HG03442 (cell line): Measurements from ENCODE around the gene PLXNA4.
"Not testable (repeated sequence)": the region's sequence is repeated elsewhere in the genome, so short reads cannot be mapped to it uniquely, and the experiment has no call there.

Experiments
- ATAC-seq: cut with Tn5 transposase; IDR thresholded peaks from one replicate; pipeline ENCODE4 v1.9.1; 2021; ENCODE audit warnings: mild to moderate bottlenecking, moderate library complexity; ENCODE audit not compliant: unreplicated experiment

Gene PLXNA4, protein sequence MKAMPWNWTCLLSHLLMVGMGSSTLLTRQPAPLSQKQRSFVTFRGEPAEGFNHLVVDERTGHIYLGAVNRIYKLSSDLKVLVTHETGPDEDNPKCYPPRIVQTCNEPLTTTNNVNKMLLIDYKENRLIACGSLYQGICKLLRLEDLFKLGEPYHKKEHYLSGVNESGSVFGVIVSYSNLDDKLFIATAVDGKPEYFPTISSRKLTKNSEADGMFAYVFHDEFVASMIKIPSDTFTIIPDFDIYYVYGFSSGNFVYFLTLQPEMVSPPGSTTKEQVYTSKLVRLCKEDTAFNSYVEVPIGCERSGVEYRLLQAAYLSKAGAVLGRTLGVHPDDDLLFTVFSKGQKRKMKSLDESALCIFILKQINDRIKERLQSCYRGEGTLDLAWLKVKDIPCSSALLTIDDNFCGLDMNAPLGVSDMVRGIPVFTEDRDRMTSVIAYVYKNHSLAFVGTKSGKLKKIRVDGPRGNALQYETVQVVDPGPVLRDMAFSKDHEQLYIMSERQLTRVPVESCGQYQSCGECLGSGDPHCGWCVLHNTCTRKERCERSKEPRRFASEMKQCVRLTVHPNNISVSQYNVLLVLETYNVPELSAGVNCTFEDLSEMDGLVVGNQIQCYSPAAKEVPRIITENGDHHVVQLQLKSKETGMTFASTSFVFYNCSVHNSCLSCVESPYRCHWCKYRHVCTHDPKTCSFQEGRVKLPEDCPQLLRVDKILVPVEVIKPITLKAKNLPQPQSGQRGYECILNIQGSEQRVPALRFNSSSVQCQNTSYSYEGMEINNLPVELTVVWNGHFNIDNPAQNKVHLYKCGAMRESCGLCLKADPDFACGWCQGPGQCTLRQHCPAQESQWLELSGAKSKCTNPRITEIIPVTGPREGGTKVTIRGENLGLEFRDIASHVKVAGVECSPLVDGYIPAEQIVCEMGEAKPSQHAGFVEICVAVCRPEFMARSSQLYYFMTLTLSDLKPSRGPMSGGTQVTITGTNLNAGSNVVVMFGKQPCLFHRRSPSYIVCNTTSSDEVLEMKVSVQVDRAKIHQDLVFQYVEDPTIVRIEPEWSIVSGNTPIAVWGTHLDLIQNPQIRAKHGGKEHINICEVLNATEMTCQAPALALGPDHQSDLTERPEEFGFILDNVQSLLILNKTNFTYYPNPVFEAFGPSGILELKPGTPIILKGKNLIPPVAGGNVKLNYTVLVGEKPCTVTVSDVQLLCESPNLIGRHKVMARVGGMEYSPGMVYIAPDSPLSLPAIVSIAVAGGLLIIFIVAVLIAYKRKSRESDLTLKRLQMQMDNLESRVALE (N-terminal part only)

DNA sequence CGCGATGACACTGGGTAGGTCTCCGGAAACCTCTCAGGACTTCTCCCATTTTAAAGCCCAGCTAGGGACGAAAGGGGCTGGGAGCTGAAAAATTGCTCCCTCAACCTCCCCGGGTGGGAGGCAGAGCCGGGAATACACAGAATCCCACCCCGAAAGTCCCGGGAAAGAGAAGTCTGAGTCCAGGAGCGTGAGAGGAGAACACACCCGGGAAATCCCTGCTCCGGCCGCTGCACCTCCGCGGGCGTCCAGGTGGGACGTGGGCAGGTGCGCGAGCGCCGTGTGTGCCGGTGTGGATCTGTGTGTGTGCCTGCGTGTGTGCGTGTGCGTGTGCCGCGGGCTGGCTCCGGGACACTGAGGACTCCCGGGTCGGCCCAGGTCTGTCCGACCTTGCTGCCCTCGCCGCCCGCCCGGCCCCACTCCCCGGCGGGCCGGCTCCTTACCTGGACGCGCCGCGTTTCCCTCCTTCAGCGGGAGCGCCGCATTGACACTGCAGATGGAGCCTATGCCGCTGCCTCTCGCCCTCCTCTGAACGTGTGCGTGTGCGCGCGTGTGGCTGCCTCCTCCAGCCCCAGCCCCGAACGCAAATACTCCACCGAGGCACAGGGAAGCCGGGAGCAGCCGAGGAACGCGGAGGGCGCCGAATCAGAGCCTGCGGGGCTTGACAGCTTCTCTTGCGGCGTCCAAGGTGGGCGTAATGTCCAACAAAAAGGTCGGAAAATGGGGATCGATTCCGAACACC, at the start of gene PLXNA4:
Gene PLXNA4 (minus strand): TSS at position 489 of the 739 bp plus-strand sequence. CDS start 67,777 bp downstream, outside the sequence.
- ATAC-seq: no peak

- ATAC-seq: no peak
Measured at GRCh38 chr7:132625651-132626050, 49.4 kb upstream of the PLXNA4 start.

- ATAC-seq: no peak
Measured at GRCh38 chr7:132622081-132622480, 45.8 kb upstream of the PLXNA4 start.

GRCh38 chr7:132619967-132620366, 43.7 kb upstream of the PLXNA4 start:
- ATAC-seq: no peak

- ATAC-seq: no peak
Measured at GRCh38 chr7:132618956-132619305, 42.7 kb upstream of the PLXNA4 start.

- no peak for ATAC-seq
Measured at GRCh38 chr7:132618271-132618955, 42.1 kb upstream of the PLXNA4 start.

DNA sequence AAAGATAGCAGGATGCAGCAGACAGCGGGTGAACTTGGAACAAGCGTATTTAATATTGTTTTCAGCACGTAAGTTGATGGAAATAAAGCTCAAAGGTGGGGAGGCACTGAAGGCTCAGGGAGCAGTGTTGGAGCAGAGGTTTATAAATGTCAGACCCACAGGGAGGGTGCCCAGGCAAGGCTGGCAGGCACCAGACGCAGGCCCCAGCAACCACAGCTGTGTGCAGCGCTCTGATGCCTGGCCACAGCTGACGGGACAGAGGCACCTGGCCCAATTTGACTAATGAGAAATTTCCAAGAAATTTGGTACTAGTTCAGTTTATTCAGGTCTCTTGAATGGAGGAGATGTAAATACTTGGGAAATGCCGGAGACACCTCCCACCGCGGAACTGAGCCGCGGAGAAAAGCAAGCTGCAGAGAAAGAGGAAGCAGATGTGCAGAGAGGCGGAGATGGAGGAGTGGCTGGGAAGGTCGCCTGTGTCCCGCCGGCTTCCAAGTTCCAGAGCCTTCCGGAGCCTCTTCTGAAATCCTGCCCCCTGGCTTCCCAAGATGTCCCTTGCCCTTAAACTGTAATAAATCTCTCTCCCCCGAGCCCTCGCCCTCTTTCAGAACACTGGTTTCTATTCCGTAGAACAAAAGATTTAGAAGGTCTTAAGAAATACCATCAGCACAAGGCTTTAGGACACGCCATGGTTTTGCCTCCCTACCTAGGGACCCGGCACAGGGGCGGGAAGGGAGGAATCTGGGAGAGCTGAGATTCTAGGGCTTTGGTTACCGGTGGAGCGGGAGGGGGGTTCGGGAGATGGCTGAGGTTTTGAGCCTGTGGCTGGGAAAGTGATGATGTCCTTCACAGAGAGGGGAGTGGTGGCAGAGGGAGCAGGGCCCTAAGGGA, 38.4 kb upstream of the PLXNA4 start:
- ATAC-seq: no peak

- ATAC-seq: no peak
Measured at GRCh38 chr7:132613737-132614136, 37.5 kb upstream of the PLXNA4 start.

DNA sequence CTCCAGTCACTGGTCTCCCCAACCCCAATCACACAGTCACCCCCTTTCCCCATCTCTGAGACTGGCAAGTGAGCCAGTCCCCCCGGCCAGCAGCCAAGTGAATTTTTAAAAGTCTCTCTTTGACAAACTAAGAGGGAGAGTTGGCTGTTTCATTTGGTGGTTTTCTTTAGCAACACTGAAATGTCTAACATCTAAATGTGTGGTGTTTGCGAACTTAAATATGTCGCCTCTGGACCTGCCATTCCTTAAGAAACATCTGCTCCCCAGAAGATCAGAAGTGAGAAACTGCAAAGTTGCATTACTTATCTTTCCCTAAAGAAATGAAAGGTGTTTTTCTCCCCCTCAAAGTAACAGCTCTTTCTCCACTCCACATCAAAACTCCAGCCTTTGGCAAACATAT, 34.7 kb upstream of the PLXNA4 start:
- no peak for ATAC-seq

DNA sequence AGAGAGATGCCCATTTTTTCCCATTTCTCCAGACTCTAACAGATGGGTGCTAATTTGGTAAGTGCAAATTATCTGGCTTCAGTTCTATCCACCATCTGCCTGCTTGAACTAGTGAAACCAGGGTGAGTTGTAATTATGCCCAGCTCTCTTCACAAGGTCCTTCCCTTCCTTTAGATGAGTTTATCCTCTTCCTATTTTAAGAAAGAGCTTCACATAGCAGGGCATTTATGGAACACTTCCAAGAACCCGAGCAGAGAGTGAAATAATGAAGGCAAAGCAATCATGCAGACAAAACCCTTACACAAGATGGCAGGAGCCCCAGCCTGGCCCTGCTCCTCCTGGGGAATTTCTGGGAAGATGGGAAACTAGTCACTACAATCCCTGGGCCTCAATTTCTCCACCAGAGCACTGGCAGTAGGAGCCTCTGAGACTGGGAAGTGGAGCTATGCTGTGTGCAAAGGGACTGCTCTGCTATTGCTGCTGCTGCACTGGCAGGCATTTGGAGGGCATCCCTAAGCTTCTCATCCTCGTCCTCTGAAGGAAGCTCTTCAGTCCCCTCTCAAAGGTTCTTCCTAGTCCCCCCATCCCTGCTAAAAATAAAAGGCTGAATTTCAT, 33.7 kb upstream of the PLXNA4 start:
- ATAC-seq: no peak

DNA sequence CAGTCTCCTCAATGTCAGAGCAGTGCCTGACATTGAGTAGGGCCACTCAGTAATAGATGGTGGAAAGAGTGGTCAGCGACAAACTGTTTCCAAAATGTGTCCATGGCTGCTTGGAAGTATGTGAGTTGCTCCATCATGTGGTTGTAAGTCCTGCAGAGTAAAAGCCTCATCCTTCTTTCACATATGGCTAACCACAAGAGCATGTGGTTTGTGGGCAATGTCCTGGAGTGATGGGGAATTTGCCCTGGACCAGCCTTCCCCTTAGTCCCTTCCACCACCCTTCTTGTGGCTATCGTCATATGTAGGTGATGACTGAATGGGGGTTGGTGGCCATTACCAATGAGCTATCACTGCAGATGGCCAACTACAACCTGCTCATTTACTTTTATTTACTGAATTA, 33.0 kb upstream of the PLXNA4 start:
- no peak for ATAC-seq

DNA sequence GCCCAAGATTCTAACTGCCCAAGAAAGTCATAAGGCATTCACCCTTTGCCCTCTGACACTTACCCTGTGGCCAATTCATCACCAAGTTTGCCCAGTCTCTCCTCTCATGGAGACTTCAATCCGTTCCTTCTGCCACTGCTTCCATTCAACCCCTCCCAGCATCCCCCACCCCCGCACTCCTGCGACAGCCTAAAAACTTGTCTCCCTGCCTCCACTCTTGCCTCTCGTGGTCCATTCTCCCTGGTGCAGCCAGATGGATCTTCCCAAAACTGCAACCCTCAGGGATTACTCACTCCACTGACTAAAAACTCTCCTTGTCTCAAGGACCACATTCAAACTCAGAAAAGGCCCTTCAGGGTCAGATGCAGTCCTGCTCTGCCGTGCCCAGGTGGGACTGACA, 32.3 kb upstream of the PLXNA4 start:
- ATAC-seq: no peak

DNA sequence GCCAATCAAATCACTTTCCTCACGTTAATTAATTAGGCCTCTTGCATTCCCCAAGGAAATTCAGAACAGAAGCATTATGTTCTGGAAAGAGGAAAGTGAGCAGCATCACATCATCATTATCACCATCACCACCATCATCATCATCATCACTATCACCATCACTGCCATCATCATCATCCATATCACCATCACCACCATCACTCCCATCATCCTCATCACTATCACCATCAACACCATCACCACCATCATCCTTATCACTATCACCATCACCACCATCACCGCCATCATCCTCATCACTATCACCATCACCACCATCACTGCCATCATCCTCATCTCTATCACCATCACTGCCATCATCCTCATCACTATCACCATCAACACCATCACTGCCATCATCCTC, 31.4 kb upstream of the PLXNA4 start:
- ATAC-seq: no peak

GRCh38 chr7:132604121-132604520, 27.9 kb upstream of the PLXNA4 start:
- no peak for ATAC-seq

DNA sequence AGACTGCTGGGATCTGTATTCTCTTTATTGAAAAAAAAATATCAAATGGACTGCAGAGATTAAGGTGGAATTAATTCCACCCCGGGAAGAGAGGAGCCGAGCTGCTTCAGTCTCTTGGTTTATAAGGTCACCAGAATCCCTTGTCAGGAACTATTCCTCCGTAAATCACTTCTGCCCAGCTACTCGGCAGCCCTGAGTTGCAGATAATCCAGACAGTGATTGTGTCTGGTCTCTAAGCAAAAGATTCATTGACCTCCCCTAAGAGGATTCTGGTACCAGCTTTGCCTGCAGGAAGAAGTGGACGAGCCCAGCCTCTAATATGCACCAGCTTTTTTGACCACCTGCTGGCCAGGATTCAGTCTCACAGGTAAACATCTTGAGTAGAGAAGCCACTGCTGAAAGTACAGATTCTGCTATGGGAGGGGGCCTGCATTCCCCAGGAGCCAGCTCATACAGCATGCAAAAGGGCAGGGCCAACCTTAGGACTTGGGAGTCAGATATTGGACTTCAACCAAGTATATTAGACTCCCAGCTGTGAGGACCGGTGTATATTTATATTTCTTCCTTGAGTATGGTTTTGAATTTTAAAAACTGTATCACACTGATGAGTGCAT, 27.1 kb upstream of the PLXNA4 start:
- ATAC-seq: no peak

GRCh38 chr7:132601783-132602182, 25.5 kb upstream of the PLXNA4 start:
- no peak for ATAC-seq

GRCh38 chr7:132596588-132596987, 20.3 kb upstream of the PLXNA4 start:
- no peak for ATAC-seq

DNA sequence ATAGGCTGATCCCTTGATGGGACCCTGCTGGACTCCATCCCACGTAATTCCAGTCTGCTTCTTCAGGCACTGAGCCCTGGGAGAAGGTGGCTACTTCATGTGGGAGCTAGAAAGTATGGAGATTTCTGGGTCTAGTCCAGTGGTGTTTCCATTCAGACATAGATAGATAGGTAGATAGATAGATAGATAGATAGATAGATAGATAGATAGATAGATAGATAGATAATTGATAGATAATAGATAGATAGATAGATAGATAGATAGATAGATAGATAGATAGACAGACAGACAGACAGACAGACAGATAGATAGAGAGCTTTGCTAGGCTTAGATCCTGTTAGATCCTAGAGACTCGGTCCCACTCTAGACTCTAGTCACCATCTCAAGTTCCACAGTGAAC, 18.5 kb upstream of the PLXNA4 start:
- not testable (repeated sequence) for ATAC-seq
